GM21619 (cell line): ENCODE results near the gene ZNF599.

ENCODE experiments used
- ATAC-seq: cut with Tn5 transposase; IDR thresholded peaks from one replicate; pipeline ENCODE4 v1.9.1; 2021; ENCODE audit not compliant: unreplicated experiment

The ZNF599 gene

GRCh38 chr19:34744896-34745690 lies 27.9 kb downstream of the ZNF599 start:
- ATAC-seq: no peak

DNA sequence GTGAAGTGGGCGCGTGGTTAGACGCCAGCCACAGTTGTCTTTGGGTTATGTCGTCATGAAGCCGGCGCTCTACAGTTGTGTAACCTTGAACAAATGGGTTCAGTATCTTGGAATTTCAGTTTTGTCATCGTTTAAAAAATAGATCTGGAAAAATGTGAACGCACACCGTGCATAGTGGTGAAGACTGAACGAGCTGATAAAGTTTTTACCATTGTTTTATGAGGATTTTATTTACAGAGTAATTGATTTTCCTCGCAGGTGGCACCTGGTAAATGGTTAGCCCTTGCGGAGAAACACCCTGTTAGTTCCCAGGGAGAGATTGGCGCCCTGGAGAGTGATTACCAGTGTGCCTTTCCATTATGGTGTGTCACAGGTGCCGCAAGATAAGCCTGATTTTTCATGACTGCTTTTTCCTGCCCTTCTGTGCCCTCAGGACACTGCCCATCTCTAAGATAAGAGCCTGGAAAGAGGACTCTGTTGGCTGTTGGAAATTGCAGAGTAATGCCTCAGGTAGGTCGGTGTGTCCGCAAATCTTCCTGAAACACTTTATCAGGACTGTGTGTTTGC lies 38.4 kb downstream of the ZNF599 start:
- no peak for ATAC-seq

DNA sequence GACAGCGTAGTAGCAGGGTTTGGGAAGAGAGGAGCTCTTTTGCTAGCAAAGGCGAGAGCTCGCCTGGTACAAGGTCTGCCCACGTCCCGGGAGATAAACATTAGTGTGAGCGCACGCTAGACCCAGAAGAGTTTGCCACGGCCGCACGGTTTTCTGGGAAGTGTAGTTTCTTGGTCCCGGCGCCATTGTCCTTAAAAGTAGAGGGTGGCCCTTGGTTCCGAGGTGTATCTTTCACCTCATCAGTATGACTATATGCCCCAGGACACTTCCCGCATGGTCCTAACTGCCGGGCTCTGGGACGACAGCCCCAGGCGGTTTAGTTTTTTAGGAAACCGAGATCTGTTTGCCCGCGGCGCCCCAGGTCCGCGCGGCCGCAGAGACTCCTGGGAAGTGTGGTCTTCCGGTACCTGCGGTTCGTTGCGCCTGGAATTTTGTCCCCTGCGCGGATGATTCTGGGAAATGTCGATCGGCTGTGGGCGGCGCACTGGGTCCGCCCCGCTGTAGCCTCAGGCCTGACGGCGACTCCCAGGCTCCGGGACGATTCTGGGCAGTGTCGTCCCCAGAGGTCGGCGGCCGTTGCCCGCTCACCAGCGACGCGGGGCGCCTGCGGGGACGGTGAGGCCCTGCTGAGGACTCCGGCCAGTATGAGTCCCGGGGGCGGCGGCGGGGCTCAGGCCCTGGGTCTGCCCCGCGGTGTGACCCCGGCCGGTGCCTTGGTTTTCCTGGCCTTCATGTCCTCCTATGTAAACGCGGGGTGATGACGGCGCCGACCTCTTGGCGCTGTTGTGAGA lies 39.1 kb downstream of the ZNF599 start, which contains the start of gene ZNF181:
TSS of gene ZNF181 (plus strand) at position 498 of the 791 bp plus-strand sequence. CDS start 795 bp downstream, outside the sequence.
- ATAC-seq: peak; percentile 78

DNA sequence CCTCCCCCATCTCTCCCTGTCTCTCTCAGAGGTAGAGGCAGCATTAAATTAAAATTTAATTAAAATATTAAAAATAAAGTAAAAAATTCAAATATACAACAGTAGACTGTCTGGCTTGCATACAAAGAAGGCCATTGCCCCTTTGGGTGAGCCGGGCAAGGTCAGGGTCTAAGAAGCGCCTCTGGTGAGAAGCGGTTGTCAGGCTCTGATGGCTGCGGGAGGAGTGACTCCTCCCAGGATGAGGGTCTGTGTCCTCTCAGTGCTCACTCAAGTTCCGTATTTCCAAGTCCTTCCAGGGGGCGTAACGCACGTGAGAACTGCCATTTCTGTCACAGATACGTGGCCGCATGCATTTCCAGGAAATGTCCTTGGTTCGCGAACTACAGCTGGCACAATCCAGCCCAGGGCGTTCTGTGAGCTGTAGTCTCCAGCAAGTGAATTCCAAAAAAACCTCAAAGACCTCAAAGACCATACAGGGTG lies 39.7 kb downstream of the ZNF599 start:
- peak; percentile 12 for ATAC-seq

DNA sequence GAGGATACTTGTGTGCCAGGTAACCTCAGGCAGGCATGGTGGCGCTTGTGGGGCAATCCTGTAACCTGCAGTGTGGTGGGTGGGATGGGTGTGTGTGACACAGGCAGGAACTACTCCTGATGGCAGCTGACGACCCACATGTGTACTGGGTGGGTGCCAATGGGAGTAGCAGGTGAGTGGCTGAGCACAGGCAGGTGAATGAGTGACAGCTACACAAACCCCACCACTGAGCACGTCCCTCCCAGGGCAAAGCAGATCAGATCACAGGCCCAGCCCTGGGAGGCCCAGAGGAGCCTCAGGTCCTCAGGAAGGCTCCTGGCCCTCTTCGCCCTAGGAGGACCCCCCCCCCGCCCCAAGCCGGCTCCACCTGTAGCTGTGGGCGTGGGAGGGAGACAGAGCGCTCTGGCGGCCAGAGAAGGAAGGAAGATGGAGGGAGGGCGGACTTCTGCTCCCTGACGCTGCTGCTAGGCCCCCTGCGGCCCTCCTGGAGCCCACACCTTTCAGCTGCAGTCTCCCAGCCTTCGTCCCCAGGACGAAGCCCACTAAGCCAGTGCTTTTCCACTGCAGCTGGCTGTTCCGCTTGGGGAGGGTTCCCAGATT lies 40.3 kb downstream of the ZNF599 start:
- no peak for ATAC-seq

DNA sequence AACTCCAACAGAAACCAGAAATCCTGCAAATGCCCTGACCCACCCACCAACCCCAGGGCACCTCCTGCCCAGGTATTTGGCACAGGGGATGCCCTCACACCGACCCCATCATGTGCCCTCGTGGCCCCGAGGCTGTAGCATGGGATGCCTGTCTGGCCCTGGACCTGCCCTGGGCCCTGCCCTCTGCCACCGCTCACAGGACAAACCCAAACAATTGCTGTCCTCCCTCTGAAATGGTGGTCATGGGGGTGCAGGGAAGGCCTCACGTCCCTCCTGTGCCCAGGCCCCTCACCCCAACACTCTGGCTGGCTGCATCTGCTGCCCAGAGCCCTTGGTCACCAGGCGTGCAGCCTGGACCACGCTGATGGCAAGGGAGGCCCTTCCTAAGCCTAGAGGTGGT lies 41.1 kb downstream of the ZNF599 start:
- ATAC-seq: no peak

DNA sequence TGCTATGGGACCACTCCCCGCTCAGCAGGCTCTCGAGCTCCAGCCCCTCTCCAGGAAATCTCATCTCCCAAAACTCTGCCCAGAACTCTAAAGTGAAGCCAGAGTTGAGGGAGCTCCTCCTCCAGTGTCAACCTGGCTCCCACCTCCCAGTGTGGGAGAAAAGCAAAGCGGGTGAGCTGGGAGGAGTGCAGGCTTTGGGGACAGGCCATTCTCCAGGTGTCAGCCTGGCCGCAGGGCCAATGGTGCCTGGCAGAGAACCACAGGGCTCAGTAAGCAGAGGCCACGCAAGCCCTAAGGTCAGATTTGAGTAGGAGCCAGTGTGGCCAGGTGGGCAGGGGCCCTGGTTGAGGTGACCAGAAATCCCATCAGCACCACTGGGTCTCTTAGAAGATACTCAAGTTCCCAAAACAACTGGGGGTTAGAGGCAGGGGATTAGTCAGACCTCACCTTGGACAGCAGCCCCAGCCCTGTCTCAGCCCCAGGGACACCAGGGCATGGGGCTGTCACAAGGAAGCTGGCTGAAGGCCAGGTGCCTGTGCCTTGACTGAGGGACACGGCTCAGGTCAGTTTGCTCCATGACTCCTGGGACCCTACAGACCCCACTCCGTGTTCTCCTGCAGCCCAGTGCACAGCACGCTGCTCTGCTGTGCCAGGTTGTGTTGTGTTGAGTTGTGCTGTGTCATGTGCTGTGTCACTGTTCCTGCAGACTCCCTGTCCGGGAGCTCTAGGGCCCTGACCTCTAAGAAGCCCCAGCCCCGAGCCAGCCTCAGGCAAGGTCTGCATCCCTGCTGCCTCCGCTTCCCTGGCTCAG lies 41.8 kb downstream of the ZNF599 start:
- no peak for ATAC-seq

DNA sequence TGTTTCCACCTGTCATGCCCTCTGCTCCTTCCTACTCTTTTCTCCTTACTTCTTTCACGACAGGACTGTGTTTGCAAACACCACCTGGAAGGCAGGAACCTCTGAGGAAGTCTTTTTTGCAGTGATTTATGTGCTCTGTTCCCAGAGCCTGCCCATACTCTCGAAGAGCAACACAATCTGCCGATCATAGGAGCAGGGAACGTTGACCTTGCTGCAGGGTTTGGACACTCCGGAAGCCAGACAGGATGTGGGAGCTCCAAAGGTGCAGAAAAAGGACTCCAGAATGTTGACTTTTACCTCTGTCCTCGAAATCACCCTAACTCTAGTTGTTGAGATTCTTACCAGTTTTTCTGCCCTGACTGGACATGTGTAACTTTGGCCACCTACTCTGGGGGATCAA lies 47.6 kb downstream of the ZNF599 start:
- ATAC-seq: no peak

DNA sequence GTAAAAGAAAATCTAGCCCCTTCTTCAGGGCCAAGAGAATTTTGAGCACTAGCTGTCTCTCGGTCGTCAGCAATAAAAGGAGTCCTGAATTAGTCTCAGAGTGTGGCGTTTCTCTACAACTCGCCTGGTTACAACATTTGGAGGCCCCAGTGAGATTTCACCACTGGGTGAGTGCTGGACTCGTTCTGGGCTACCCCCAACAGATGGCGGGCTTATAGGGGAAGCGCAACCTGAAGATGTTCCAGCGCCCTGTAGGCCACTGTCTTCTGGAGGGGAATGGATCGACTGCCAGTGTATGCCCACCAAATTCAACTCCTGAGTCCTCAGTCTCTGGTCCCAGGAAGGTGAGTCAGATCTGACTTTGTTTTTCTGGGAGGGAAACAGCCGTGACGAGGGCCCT lies 50.7 kb downstream of the ZNF599 start:
- ATAC-seq: no peak

DNA sequence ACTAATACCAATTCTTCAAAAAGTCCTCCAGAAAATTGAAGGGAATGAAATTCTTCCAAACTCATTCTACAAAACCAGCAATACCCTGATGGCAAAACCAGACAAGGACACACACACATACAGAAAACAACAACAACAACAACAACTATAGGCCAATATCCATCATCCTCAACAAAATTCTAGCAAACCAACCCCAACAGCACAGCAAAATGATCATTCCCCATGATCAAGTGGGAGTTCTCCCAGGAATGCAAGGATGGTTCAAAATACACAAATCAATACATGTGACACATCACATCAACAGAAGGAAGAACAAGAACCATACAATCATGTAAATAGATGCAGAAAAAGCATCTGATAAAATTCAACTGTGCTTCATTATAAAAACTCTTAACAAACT lies 57.7 kb downstream of the ZNF599 start:
- ATAC-seq: no peak

DNA sequence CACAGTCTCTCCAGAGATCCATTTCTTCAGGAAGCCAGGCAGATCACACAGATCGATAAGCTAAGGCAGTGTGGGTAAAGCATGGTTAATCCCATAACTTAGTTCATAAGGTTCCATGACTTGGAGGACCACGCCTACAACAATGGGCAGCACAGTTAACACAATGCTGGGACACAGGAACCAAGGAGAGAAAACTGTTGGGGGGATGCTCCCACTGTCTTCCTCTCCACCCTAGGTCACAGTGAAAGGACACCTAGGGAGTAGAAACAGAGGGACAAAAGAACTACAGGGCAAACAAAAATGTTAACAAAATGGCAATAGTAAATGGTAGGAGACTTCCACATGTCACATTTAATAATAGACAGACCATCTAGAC lies 59.8 kb downstream of the ZNF599 start:
- ATAC-seq: no peak

- ATAC-seq: no peak
These were observed 60.4 kb downstream of the ZNF599 start for GRCh38 chr19:34712395-34713261.

GRCh38 chr19:34711890-34712289 lies 61.1 kb downstream of the ZNF599 start:
- ATAC-seq: no peak
